Anterior cingulate cortex (tissue), 58 donors: ENCODE data around the gene SPACA7.

Experiments
- DNase-seq, 58 donors: peaks; one replicate each; lab custom pipeline; 2025; lab: John Stamatoyannopoulos, UW

SPACA7 gene

DNA sequence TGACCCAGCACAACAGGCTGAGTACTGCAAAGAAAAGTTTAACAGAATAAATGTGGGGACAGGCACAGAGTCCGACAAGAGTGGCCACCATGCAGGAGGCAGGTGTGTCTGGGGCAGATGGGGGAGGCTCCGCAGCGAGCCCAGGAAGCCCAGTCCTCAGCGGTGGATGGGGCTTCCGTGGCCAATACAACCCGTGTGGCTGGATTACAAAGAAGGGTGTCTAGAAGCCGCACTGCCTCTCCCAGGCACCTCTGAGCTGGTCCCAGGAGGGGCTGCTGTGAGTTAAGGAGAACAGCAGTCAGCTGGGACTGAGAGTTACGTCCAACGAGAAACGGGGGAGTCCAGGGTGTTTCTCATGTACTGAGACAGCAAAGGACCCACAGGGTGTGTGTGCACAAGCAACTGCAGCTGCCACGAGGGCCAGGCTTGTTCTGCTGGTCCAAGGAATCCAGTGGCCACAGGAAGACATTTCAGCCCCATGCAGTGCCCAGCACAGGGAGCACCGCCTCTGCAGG lies 70.2 kb downstream of the SPACA7 start:
- no peak for DNase-seq

DNA sequence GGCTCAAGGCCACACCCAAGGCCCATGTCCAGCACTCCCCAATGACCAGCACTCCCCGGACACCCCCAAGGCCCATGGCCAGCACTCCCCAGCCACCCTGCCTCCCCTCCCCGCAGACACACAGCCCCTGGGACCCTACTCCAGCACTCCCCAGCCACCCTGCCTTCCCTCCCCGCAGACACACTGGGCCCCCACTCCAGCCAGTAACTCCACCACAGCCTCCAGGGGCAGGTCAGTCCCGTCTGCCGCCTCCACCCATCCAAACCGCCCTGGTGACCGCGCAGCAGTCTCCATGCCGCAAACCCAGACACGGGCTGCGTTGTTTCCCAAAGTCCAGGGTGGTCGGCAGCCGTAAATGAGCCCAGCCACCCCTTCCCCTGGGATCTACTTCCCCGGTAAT lies 70.7 kb downstream of the SPACA7 start:
- DNase-seq, result no peak

DNA sequence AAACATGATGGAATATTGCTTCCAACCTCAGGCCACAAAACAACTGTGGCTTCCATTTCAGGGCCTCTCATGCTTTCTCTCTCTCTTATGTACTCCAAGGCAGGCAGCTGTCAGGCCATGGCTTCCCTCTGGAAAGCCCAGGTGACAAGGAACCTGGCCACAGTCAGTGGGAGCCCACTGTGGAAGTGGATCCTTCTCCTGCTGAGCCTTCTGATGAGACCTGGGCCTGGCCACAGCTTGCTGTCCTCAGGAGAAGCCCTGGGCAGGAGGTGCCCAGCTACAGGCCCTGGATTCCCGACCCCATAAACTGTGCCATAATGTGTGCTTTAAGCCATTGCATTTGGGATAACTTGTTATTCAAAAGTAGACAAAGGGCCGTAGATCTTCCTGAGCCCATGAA lies 71.2 kb downstream of the SPACA7 start:
- no peak for DNase-seq

DNA sequence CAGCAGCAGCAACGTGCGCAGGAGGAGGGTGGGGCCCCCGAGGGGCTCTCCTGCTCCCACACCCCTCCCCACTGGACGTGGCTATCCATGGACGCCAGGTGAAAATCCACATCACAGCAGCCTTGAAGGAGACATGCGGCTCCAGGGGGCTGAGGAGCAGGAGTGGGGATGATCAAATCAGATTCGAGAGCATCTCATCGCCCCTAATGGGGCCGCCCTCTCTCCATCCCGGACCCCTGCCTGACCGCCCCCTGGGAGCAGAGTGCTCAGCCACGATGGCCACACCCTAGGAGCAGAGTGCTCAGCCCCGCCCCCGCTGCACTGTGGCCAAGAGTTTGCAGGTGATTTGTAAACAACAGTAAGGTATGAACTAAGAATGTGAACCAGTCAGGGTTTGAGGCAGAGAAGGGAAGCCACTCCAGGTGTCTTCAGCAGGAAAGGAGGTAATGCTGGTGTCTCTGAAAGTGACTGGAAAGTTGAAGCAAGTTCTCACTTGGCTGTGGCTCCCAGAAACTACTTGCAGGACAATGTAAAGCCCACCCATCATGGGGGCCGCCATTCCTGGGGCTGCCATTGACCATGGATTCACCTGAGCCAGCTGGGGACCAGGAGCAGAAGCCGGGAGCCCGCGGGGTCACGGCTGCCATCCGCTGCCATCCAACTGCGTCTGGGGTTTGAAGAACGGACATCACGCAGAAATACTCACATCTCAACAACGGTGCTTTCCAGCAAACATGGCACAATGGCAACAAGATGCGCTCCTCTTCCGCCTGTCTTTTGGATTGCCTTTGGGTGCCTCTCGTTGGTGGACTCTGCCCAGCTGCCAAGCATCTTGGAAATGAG lies 71.8 kb downstream of the SPACA7 start:
- DNase-seq, result no peak

DNA sequence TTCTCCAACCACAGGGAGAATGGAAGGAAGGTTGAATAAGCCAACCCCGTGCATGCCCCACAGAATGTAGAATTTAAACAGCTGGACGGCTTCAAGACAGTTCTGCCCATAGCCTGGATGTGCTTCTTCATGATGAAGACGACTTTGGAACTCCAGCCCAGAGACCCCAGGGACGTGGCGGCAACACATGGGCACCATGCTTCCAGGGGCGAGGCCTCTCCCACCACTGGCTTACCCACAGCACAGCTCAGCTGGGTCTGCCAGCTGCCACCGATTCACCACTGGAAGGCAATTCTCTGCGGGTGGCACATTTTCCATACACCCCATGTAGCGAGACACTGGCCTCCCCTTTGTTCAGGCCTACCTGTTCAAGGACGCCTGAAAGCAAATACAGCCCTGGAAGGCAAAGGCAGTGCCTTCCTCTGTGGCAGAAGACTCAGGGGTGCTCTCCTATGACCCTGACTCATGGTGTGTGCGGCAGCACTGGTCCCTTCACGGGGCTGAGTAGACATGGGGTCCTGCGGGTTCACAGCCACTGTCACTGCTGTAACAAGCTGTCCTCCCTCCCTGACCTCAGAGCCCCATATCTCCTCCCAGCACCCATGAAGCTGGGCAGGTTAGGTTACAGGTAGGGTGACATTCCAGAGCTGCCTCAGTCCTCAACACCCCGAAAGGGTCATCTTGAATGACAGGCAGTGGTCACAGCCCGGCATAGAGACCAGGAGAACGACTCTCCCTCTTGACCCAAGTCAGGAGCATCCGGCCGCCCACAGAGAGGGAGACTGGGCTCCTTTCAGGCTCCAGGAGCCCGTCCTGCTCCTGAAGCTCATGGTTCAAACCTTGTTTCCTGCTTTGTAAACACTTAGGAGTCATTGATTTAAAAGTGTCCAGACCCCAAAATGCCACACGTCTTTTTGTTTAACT lies 72.7 kb downstream of the SPACA7 start:
- no peak for DNase-seq

DNA sequence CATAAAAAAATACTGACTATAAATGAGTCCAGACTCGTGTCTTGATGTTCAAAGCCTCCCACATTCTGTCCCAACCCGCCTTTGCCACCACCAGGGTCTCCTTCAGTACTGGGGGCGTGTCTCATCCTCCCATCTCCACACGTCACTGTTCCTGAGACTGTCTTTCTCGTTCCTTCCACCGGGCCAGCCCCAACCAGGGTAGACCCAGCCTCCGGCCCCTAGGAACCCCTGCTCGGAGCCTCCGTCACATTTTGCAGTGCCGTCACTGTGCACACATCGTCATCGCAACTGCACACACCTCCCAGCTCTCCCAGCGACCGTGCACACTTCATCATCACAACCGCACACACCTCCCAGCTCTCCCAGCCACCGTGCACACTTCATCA lies 73.4 kb downstream of the SPACA7 start:
- DNase-seq, result no peak

DNA sequence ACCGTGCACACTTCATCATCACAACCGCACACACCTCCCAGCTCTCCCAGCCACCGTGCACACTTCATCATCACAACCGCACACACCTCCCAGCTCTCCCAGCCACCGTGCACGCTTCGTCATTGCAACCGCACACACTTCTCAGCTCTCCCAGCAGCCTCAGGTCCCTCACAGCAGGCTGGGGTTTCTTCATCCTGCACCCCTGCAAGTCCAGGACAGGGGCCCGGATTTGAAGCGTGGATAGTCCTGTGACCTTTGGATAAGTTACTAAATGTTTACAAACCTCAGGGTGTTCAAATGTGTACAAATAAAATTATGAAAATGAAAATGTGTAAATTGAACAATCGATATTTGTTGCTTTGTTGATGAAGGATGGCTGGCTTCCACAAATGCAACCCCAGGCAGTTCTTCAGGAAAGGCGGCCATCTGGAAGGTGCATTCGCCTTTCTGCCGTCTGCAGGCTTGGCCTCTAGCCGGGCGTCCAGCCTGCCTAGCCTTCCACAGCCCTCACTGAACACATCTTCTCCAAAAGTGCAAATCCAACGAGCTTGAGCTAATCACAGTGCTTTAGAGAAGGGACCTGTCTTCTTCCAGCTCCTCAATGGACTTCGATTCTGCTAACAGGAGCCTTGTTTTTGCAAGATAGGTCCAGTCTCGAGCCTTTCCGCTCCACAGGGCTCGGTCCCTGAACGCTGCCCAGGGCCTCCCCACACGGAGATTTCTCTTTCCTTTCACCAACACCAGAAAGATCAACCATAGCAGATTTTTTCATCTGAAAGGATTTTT lies 74.2 kb downstream of the SPACA7 start:
- no peak for DNase-seq

DNA sequence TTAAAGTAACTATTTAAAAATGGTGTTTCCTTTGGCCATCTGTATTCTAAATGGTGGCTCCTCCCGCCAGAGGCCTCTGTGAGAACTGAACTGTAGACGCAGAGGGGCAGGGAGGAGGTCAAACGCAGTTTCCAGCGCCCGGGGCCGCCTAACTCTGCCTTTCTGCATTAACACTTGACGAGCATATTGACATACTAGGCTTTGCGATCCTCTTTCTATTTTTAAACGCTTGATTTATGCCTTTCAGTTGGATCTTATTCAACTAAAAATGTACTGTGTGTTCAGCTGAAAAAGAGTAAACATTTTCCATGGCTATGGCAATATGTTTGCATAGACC lies 74.7 kb downstream of the SPACA7 start:
- no peak for DNase-seq

DNA sequence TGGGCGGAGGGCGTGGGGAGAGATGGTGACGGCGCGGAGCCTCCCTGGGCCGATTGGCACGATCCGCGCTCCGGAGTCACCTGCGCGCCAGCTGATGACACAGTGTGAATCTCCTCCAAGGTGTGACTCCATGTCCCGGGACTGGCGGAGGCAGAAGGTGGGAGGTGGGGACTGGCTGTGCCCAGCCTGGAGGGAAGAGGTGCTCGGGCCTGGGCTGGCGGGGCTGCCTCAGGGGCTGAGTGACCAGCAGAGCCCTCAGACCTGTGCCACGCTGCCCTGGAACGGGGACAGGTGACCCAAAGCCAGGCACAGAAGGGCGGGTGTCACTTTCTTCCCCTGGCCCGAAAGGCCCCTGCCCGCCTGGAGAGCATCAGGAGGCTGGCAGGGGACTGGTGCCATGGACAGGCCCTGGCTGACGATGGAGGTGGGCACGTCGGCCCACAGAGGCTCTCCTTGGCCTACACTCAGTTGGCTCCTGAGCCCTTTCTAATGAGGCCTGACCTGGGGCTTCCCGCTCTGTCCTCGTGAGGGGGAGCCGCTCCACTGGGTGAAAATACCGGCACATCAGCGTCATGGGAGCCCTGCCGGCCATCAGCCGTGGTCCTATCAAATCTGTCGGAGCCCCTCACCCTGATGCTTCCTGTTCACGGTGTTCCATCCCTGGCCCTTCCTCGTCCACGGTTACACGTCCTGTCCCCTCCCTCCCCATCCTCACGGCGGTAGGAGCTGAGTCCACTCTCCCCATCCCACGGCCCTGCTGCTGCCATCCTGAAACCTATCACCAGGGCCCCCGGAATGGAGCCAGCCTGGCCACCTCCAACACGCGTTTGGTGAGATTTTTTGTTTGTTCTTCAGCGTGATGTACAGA lies 75.6 kb downstream of the SPACA7 start:
- DNase-seq, result no peak

DNA sequence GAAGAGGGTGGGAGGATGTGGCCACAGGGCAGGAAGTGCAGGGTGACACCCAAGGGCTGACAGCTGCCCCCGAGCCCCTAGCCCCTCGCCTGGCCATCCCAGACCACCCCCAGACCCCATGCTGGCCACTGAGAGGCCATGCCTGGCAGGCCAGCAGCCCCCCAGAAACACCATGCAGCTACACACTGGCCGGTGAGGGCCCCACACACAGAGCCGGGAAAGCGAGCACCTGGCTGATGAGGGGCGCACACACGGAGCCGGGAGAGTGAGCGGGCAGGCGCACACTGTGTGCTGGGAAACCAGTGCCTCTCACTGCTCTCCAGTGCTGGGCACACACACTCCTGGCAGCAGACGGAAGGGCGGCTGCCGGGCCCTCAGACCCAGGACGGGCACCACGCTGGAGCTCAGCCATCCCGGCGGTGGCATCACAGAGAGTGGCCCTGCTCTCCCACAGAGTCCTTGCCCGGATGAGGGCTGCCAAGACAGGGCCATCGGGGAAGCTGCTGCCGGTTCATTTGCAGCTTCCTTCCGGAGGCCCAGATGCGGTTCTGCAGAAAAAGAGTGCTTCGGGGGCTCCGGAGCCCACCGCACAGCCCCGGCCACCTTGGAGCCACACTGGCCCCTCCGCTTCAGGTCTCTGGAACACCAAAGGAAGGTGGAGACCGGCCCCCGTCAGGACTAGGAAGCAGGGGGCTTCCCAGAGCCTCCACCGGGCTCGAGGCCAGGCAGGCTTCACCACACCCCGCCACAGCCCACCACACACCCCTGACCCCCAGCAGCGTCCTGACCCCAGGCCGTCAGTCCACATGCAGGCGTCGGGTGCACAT lies 76.4 kb downstream of the SPACA7 start:
- DNase-seq, result no peak

DNA sequence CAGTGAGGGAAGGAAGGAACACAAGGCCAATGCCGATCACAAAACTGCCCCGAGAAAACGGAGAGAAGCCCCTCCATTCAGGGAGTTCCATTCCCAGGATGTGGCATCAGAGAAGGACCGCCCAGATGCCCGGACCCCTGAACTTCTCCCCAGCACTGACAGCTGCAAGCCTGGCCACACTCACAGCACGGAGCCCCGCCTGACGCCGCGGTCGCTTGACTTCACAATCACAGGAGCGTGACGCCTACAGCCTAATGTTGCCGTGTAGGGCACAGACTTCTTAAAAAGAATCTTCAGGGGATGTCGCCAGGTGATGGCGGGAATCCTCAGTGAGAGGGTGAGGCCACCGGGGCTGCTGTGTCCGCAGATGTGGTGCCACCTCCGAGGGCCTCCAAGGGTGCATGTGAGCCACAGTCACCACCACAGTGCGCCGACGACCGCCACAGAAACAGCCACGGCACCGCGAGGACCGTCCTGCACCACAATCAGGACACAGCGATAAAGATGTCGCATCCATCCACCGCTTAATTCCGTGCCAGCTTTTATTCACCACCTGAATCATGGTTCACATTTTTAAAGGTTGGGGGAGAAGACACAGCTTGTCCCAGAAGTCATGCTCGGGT lies 77.2 kb downstream of the SPACA7 start:
- DNase-seq, result no peak

DNA sequence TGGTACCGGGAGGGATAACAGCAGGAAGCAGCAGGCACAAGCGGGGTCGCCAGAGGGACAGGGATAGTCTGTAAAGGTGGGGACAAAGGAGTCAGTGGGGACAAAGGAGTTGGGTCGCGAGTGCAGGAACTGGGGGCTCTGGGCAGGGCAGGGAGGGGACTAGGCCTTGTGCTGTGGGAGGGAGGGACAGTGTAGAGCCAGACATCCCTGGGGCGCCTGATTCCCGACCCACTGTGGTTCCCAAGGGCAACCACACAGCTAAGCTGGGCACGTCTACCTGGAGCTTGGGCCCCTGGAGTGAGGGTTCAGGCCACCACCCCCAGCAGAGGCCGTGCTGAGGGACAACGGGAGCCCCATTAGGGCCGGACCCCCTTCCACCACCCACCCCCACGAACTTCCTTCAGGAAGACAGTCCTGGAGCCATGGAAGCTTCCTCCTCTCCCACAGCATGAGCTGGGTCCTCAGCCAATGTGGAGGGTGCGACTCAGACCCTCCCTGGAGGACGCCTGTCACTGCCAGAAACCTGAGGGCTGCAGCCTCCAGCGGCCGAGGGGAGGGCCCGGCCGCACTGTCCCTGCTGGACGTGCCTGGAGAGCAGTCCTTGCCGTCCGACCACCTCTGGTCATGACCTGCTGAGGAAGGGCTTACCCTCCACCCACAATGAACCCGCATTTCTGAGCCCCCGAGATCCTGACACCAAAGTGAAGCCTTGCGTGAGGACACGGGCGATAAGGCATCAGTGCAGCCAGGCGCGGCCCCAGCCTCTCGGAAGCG lies 77.9 kb downstream of the SPACA7 start:
- DNase-seq, result no peak

DNA sequence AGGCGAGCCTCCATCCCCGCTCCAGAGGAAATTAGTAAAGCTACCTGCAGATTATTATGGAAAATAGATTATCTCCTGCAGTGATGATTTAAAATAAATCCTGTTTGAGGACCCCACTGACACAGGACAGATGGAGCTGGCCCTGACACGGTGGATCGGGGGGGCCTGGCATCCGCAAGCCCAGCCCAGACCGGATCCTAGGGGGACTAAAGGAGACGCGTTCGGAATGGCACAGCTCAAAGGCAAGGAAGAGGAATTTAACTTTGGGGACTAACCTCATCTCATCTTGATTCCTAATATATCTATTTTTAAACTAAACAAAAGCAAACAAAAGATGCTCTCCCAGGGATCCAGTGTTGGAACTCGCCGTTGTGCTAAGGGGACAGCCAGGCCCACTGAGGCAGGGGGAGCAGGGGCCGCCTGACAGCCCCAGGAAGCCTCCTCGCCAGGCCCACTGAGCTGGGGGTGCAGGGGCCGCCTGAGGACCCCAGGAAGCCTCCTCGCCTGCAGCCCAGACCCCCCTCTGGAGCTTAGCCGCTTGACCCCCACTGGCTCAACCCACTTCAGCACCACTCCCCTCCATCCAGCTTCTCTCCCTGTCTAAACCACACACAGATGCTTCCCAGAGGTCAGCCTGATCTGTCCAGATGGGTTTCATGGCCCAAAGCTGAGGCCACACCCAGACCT lies 78.6 kb downstream of the SPACA7 start:
- DNase-seq, result no peak

DNA sequence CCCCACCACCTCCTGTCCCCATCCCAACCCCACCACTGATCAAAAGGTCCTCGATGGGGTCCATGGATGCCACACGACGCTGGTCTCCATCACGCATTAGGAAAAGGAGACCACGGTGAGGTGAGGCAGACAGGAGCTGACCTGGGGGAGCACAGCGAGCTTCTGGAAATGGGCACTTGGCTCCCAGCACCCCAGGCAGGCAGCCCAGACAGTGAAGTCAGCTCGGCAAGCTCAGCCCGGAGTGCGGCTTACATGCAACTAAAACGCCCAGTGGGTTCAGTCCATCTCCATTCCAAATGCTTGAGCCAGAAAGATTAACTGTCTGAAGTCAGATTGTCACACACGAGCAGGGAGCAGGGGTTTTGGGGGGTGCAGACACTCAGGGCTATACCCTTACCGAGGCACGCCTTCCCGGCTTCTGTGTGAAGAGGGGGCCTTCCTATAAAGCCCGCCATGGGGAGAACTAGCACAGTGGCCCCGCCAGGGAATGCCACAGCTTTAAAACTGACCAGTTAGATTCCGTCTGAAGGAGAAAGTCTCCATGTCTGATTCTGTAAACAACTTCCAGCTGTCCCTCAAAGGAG lies 79.4 kb downstream of the SPACA7 start:
- DNase-seq, result no peak

DNA sequence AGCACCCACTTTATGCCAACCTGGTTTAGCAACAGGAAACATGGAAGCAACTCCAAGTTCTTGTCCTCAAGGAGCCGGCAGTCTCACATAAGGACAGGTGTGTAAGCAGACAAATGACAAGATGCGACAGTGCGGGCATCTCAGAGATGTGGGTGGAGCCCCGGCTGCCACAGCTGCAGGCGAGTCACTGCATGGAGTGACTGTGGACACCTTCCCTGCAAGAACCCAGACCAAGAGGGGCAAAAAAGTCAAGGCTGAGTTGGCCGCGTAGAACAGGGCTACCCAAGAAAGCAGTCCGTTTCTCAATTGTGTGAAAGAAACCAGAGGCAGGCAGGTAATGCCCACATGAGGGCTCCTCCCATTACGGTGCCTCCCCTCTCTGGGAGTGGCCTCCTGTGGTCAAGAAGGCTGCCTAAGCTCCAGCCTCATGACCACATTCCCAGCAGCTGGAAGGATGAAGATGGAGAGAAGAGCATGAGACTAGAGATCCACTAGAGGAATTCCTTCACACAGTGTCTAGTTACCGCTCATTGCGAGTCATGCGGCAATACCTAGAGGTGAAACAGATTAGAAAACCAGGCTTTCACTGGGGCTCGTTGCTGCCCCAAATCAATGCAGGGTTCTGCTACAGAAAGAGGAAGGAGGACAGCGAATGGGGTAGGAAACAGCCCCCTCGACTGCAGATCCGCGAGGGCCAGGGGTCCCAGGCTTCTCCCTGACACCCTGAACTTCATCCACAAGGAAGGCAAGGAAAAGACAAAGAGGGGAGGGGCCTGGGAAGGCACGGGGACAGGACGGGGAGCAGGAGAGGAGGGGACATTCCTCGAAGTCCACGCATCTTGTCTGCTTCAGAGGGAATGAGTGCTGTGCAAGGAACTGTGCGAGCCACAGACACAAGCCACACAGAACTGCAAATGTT lies 80.2 kb downstream of the SPACA7 start:
- no peak for DNase-seq

DNA sequence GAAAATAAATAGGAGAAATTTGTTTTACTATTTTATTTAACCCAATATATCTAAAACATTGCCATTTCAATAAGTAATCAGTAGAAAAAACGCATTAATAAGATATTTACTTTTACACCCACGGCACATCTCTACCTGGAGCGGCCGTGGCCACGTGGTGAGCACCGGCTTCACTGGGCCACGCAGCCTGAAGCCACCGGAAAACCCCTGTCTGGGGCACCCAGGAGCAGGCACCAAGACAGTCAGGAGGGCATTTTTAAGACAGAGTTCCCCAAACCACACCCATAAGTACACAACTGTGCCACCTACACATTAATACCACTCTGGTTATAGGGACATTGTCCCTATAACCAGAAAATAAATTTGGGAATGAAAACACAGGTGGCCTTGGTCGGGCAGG lies 80.9 kb downstream of the SPACA7 start:
- no peak for DNase-seq
